T-cell (primary cell): ENCODE results near the gene DLG1. TPM values are rescaled to one million over a fixed set of nuclear protein-coding genes. Genes with fewer than 3 reads are reported as not detected.
A peak's percentile ranks its signal among the peaks of the same experiment; 100 is the strongest.

Experiments
- ATAC-seq, 4 experiments: fragments of 200-7000 bp in 3 of 4; fragments of 150-1000 bp in 1 of 4; cut with Tn5 transposase; replicated peaks in 1 of 4; 1 replicate in 3 of 4; 2 replicates in 1 of 4; pipeline ENCODE4 v1.10.0; 2021; ENCODE audit warnings: moderate library complexity in 3 of 4, mild to moderate bottlenecking in 2 of 4, moderate number of reproducible peaks in 1 of 4
- CTCF ChIA-PET, 2 donors: fragments of 300-600 bp; sonication (Branson Sonifier 250); formaldehyde crosslinking; loops; one replicate each; lab custom pipeline; 2022; ENCODE audit warnings: antibody characterized with exemption in 2 of 2; lab: Charles Lee
- POLR2A ChIA-PET, 2 donors: fragments of 300-600 bp; sonication (Branson Sonifier 250); formaldehyde crosslinking; loops; one replicate each; lab custom pipeline; 2022; ENCODE audit warnings: antibody characterized with exemption in 2 of 2; lab: Charles Lee
- DNase-seq, 35 experiments: peaks; one replicate each; pipeline versions ENCODE4 v3.0.0 to v3.0.0-alpha.2; 2013 to 2023
- H3K27ac ChIP-seq: one replicate; pipeline ENCODE4 v1.5.1; 2013; ENCODE audit warnings: low read length
- H3K27me3 ChIP-seq, 2 experiments: replicated peaks in 1 of 2; 1 replicate in 1 of 2; 2 replicates in 1 of 2; pipeline versions ENCODE4 v1.6.1 to v1.7.0; 2013; ENCODE audit warnings: low read length in 1 of 2, mixed read lengths in 1 of 2; ENCODE audit not compliant: control insufficient read depth in 2 of 2, insufficient read depth in 2 of 2; ENCODE audit errors: extremely low read depth in 1 of 2
- H3K36me3 ChIP-seq, 2 donors: 1 replicate in 1 of 2; 2 replicates in 1 of 2; pipeline versions ENCODE4 v1.6.1 to v1.7.0; 2013; ENCODE audit warnings: low read length in 1 of 2; ENCODE audit not compliant: control insufficient read depth in 2 of 2, insufficient read depth in 1 of 2; ENCODE audit errors: extremely low read depth in 1 of 2
- H3K4me1 ChIP-seq, 2 experiments: 1 replicate in 1 of 2; 2 replicates in 1 of 2; pipeline versions ENCODE4 v1.6.1 to v1.7.0; 2013; ENCODE audit warnings: low read length in 2 of 2, mixed read lengths in 1 of 2; ENCODE audit not compliant: insufficient read depth in 2 of 2, control insufficient read depth in 1 of 2; ENCODE audit errors: extremely low read depth in 1 of 2
- H3K4me3 ChIP-seq, 2 donors: 1 replicate in 1 of 2; 2 replicates in 1 of 2; pipeline versions ENCODE4 v1.5.1 to v1.7.0; 2013; ENCODE audit warnings: mild to moderate bottlenecking in 2 of 2, low read length in 1 of 2, moderate library complexity in 1 of 2; ENCODE audit not compliant: control insufficient read depth in 1 of 2; ENCODE audit errors: extremely low read depth in 1 of 2
- H3K9me3 ChIP-seq: 2 replicates; pipeline ENCODE4 v1.7.0; 2013
- H3K27ac Mint-ChIP-seq, 2 donors: one replicate each; pipeline ENCODE4 v1.8.0; 2020 to 2021; ENCODE audit warnings: mild to moderate bottlenecking in 2 of 2, mixed read lengths in 2 of 2
- H3K27me3 Mint-ChIP-seq, 2 donors: one replicate each; pipeline ENCODE4 v1.8.0; 2021 to 2022; ENCODE audit warnings: mixed read lengths in 2 of 2
- H3K36me3 Mint-ChIP-seq: one replicate; pipeline ENCODE4 v1.8.0; 2021; ENCODE audit warnings: mixed read lengths
- H3K4me1 Mint-ChIP-seq, 3 donors: one replicate each; pipeline ENCODE4 v1.8.0; 2020 to 2022; ENCODE audit warnings: mixed read lengths in 3 of 3, mild to moderate bottlenecking in 1 of 3
- H3K4me3 Mint-ChIP-seq, 3 donors: one replicate each; pipeline ENCODE4 v1.8.0; 2020 to 2022; ENCODE audit warnings: mild to moderate bottlenecking in 3 of 3, mixed read lengths in 3 of 3, moderate library complexity in 3 of 3
- H3K9me3 Mint-ChIP-seq, 3 donors: one replicate each; pipeline ENCODE4 v1.8.0; 2020 to 2022; ENCODE audit warnings: mixed read lengths in 3 of 3
- WGBS: methylation state at CpG from one replicate; pipeline ENCODE4 v1.1.5; 2013; ENCODE audit warnings: missing lambda C conversion rate; ENCODE audit not compliant: insufficient coverage; 5-methylcytosine and 5-hydroxymethylcytosine counted together
- total RNA-seq, 35 experiments: library from RNA in 6 of 35; stranded (reverse) in 6 of 35; fragments of 120-200 nt in 1 of 35; gene quantifications; one replicate each; pipeline versions ENCODE4 v1.2.1 to v1.2.4 and lab custom pipeline; 2013 to 2026

Gene DLG1
- total RNA-seq, 5 donors from 2014 or later (not counting 1 experiment from before 2014, with no cell fraction given): 65.5 to 96.5 (median 68.4) TPM

- Histone ChIP-seq H3K36me3 (no peaks in the 10 kb centered on the region), H3K27me3 (peaks cover 0 to 6% of the 10 kb centered on the region in 2 experiments), H3K27ac (no peak overlapping the region), H3K9me3 (no peaks in the 10 kb centered on the region), H3K4me3 (no peak overlapping the region), H3K4me1 (peaks cover 0 to 12% of the 10 kb centered on the region in 2 experiments)
- Mint-ChIP-seq H3K27ac (no peak overlapping the region), H3K4me1 (peaks cover 6 to 8% (median 8%) of the 10 kb centered on the region in 3 donors), H3K27me3 (no peaks in the 10 kb centered on the region), H3K4me3 (no peak overlapping the region), H3K36me3 (no peaks in the 10 kb centered on the region), H3K9me3 (no peaks in the 10 kb centered on the region)
- ChIA-PET POLR2A (no interaction called here), CTCF (interaction anchor here in 1 of 2 donors (0.6 kb wide), 1 partner anchor 903 kb away, joined by 9 read pairs; no protein-coding TSS in a partner anchor)
- DNase-seq (no peak), ATAC-seq (no peak)
- 86% methylated on average over 4 of the region's 12 CpGs for WGBS
Observed at GRCh38 chr3:197007296-197007940, 291.0 kb downstream of the DLG1 start.

GRCh38 chr3:197006860-197007259, 291.6 kb downstream of the DLG1 start:
- CTCF ChIA-PET: interaction anchor here in 1 of 2 donors (0.5 kb wide), 1 partner anchor 68 kb away, joined by 5 read pairs; no protein-coding TSS in a partner anchor
- POLR2A ChIA-PET: no interaction called here
- no peak overlapping the region for H3K27ac Mint-ChIP-seq
- Histone ChIP-seq H3K4me3 (no peak overlapping the region), H3K27me3 (peaks cover 0 to 6% of the 10 kb centered on the region in 2 experiments), H3K27ac (no peak overlapping the region), H3K9me3 (no peaks in the 10 kb centered on the region), H3K4me1 (peaks cover 0 to 12% of the 10 kb centered on the region in 2 experiments), H3K36me3 (no peaks in the 10 kb centered on the region)
- H3K27me3 Mint-ChIP-seq: no peaks in the 10 kb centered on the region
- H3K9me3 Mint-ChIP-seq: no peaks in the 10 kb centered on the region
- H3K36me3 Mint-ChIP-seq: no peaks in the 10 kb centered on the region
- H3K4me1 Mint-ChIP-seq: peaks cover 6 to 8% (median 8%) of the 10 kb centered on the region in 3 donors
- no peak for DNase-seq
- H3K4me3 Mint-ChIP-seq: no peak overlapping the region
- ATAC-seq: no peak
- no CpG with 5 or more reads among the region's 5 CpGs for WGBS

- Mint-ChIP-seq H3K4me3 (no peak overlapping the region), H3K9me3 (no peaks in the 10 kb centered on the region), H3K4me1 (peaks cover 11 to 12% (median 11%) of the 10 kb centered on the region in 3 donors), H3K27ac (no peak overlapping the region), H3K27me3 (no peaks in the 10 kb centered on the region), H3K36me3 (no peaks in the 10 kb centered on the region)
- Histone ChIP-seq H3K27ac (no peak overlapping the region), H3K4me1 (peaks cover 0 to 12% of the 10 kb centered on the region in 2 experiments), H3K27me3 (peaks cover 0 to 2% of the 10 kb centered on the region in 2 experiments), H3K36me3 (no peaks in the 10 kb centered on the region), H3K4me3 (no peak overlapping the region), H3K9me3 (no peaks in the 10 kb centered on the region)
- ATAC-seq: no peak
- 98% methylated on average over 9 of the region's 11 CpGs for WGBS
- CTCF ChIA-PET: interaction anchor here in 1 of 2 donors (0.5 kb wide), 1 partner anchor 68 kb away, joined by 5 read pairs; no protein-coding TSS in a partner anchor
- no peak for DNase-seq
- POLR2A ChIA-PET: no interaction called here
Observed at GRCh38 chr3:197006446-197006845, 292.0 kb downstream of the DLG1 start.

- H3K4me3 ChIP-seq: peak overlapping the region; percentile 29 to 58
- H3K36me3 ChIP-seq: no peaks in the 10 kb centered on the region
Observed at GRCh38 chr3:197003461-197004385, 294.7 kb downstream of the DLG1 start.

GRCh38 chr3:197002701-197003454, 295.5 kb downstream of the DLG1 start:
- Mint-ChIP-seq H3K4me3 (peak overlapping the region in 1 of 3 donors; percentile 76), H3K27ac (no peak overlapping the region), H3K4me1 (peaks cover 11 to 13% (median 11%) of the 10 kb centered on the region in 3 donors), H3K27me3 (no peaks in the 10 kb centered on the region), H3K9me3 (no peaks in the 10 kb centered on the region), H3K36me3 (no peaks in the 10 kb centered on the region)
- H3K27ac ChIP-seq: no peak overlapping the region
- ChIA-PET POLR2A (interaction anchor here in 1 of 2 donors (0.6 kb wide), 3 partner anchors 10 to 481 kb away, joined by 5 to 9 read pairs (median 6); no protein-coding TSS in a partner anchor), CTCF (interaction anchor here in 1 of 2 donors (0.5 to 0.7 kb wide), 2 partner anchors 199 to 265 kb away, joined by 3 read pairs; no protein-coding TSS in a partner anchor)
- DNase-seq (peak; percentile 49 to 91 (median 72)), ATAC-seq (peak; percentile 83 to 88 (median 84))
- H3K27me3 ChIP-seq: no peaks in the 10 kb centered on the region
- no peaks in the 10 kb centered on the region for H3K36me3 ChIP-seq
- peaks cover 0 to 12% of the 10 kb centered on the region in 2 experiments for H3K4me1 ChIP-seq
- WGBS: 1% methylated on average over 113 of the region's 113 CpGs
- H3K4me3 ChIP-seq: no peak overlapping the region
- H3K9me3 ChIP-seq: no peaks in the 10 kb centered on the region

More at GRCh38 chr3:197003461-197004385, 294.7 kb downstream of the DLG1 start:
- H3K36me3 Mint-ChIP-seq: no peaks in the 10 kb centered on the region
- no peaks in the 10 kb centered on the region for H3K27me3 Mint-ChIP-seq
- H3K4me3 Mint-ChIP-seq: peak overlapping the region; percentile 76 to 85 (median 79)
- no peak overlapping the region for H3K27ac ChIP-seq
- H3K4me1 ChIP-seq: peaks cover 0 to 12% of the 10 kb centered on the region in 2 experiments
- ATAC-seq (peak; percentile 5 to 23 (median 10)), DNase-seq (peak in 5 of 35 experiments; percentile 11 to 31 (median 24))
- ChIA-PET CTCF (no interaction called here), POLR2A (no interaction called here)
- no peaks in the 10 kb centered on the region for H3K9me3 ChIP-seq
- no peaks in the 10 kb centered on the region for H3K9me3 Mint-ChIP-seq
- peaks cover 11 to 13% (median 11%) of the 10 kb centered on the region in 3 donors for H3K4me1 Mint-ChIP-seq
- H3K27ac Mint-ChIP-seq: no peak overlapping the region
- H3K27me3 ChIP-seq: no peaks in the 10 kb centered on the region
- 36% methylated on average over 43 of the region's 61 CpGs for WGBS
